Panc1 (cell line): Measurements from ENCODE around the gene SNX33. TPM values are rescaled to one million over a fixed set of nuclear protein-coding genes. Genes with fewer than 3 reads are reported as not detected.

Source experiments
- ATAC-seq: fragments of 200-7000 bp; cut with Tn5 transposase; 2 replicates; pipeline ENCODE4 v1.9.1; 2020; ENCODE audit warnings: mild to moderate bottlenecking, moderate library complexity
- BruUV-seq: library from RNA; stranded (reverse); fragments of 400-500 nt; replicated peaks from 2 replicates; lab custom pipeline; 2021; lab: Mats Ljungman, UMichigan
- CTCF ChIA-PET: fragments of 300-600 bp; sonication (Branson Sonifier 250); formaldehyde crosslinking; loops from one replicate; lab custom pipeline; 2022; ENCODE audit warnings: antibody characterized with exemption; lab: Charles Lee
- POLR2A ChIA-PET: fragments of 300-600 bp; sonication (Branson Sonifier 250); formaldehyde crosslinking; loops from one replicate; lab custom pipeline; 2022; ENCODE audit warnings: antibody characterized with exemption; lab: Charles Lee
- DNase-seq: peaks from one replicate; pipeline ENCODE4 v3.0.0-alpha.2; 2010; ENCODE audit warnings: low read depth, low spot score
- H3K27ac ChIP-seq: 2 replicates; pipeline ENCODE4 v1.5.1; 2011; ENCODE audit warnings: mild to moderate bottlenecking, low read length, inconsistent platforms
- H3K27me3 ChIP-seq: fragments of 200-500 bp; sonication (Bioruptor generic); 2 replicates; pipeline ENCODE4 v1.6.0; 2014; ENCODE audit warnings: low read length, inconsistent platforms; ENCODE audit not compliant: control insufficient read depth, insufficient read depth
- H3K36me3 ChIP-seq: fragments of 200-500 bp; sonication (Bioruptor generic); 2 replicates; pipeline ENCODE4 v1.5.1; 2014; ENCODE audit warnings: inconsistent platforms, mild to moderate bottlenecking, low read length, moderate library complexity; ENCODE audit not compliant: control insufficient read depth, insufficient read depth
- H3K4me1 ChIP-seq: 2 replicates; pipeline ENCODE4 v1.5.1; 2011; ENCODE audit warnings: inconsistent platforms, mild to moderate bottlenecking, low read length, moderate library complexity; ENCODE audit not compliant: control insufficient read depth, insufficient read depth
- H3K4me3 ChIP-seq, 2 experiments: 2 replicates each; pipeline ENCODE4 v1.5.1; 2011 to 2012; ENCODE audit warnings: low read depth in 2 of 2, low read length in 2 of 2, mild to moderate bottlenecking in 2 of 2, inconsistent platforms in 1 of 2, moderate library complexity in 1 of 2
- H3K9me3 ChIP-seq: fragments of 200-500 bp; sonication (Bioruptor generic); 2 replicates; pipeline ENCODE4 v1.5.1; 2014; ENCODE audit warnings: low read depth, mild to moderate bottlenecking, inconsistent platforms, low read length, moderate library complexity; ENCODE audit not compliant: control insufficient read depth, insufficient read depth
- POLR2AphosphoS5 ChIP-seq: IDR thresholded peaks from 2 replicates; pipeline ENCODE4 v1.6.1; 2012; ENCODE audit warnings: mild to moderate bottlenecking, low read depth, low read length, moderate library complexity
- REST ChIP-seq, 2 experiments: IDR thresholded peaks; 2 replicates each; pipeline ENCODE4 v1.6.1; 2011 to 2012; ENCODE audit warnings: low read depth in 2 of 2, control low read depth in 1 of 2, low read length in 1 of 2, mild to moderate bottlenecking in 1 of 2, moderate library complexity in 1 of 2; ENCODE audit not compliant: insufficient read depth in 1 of 2
- SIN3A ChIP-seq: IDR thresholded peaks from 2 replicates; pipeline ENCODE4 v1.6.1; 2012; ENCODE audit warnings: low read depth, mild to moderate bottlenecking, low read length, moderate library complexity, borderline replicate concordance; ENCODE audit not compliant: insufficient read depth
- TCF7L2 ChIP-seq: IDR thresholded peaks from 2 replicates; pipeline ENCODE4 v1.6.1; 2011; ENCODE audit warnings: mild to moderate bottlenecking, low read depth, low read length, inconsistent platforms
- in situ Hi-C: cut with HindIII; loops from 2 replicates; pipeline ENCODE4 v1.10.0; 2016; ENCODE audit warnings: low sequenced_read_pairs, low pct_unique_long_range_greater_than_20kb
- intact Hi-C: fragments of 100-400 bp; cut with micrococcal nuclease; formaldehyde crosslinking; loops from one replicate; pipeline ENCODE4 v1.10.0; 2022; ENCODE audit not compliant: unreplicated experiment
- total RNA-seq: library from RNA; stranded (reverse); gene quantifications from one replicate; pipeline ENCODE4 v1.2.1, GENCODE V29; 2021; ENCODE audit not compliant: unreplicated experiment
- TF ChIP-seq, protein P1 (sequence below): fragments of 450-650 bp; IDR thresholded peaks from 2 replicates; pipeline ENCODE4 v1.5.1; 2017; ENCODE audit warnings: mild to moderate bottlenecking

Gene SNX33
- total RNA-seq, 1 experiment from 2014 or later = 17.0 TPM

DNA sequence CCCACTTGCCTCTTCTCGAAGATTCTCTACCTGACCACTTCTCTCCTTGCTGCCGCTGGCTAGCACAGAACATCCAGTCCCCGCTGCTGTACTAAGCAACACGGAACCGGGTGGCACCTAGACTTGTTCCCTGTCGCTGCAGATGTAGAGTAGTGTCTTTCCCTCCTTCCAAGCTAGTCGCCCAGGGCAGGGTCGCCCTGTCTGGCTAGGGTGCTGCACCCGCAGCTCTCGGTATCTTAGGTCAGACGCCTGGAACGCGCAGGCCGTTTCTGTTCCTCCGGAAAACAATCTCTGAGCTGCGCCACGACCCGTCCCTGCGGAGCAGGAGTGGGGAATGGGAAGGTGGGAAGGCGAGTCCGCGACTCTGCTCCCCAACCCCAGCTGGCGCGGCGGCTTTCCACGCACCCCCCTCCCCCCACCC is 758 bp upstream of the SNX33 start:
- in situ Hi-C loops (no loop called here), intact Hi-C loops (no loop called here)
- ATAC-seq (peak; percentile 26), DNase-seq (no peak)
- Histone ChIP-seq H3K27ac (peak overlapping the region; percentile 81), H3K36me3 (no peaks in the 10 kb centered on the region), H3K27me3 (no peaks in the 10 kb centered on the region), H3K9me3 (no peaks in the 10 kb centered on the region), H3K4me1 (peaks cover 27% of the 10 kb centered on the region), H3K4me3 (peak overlapping the region; percentile 76 to 80)
- ChIA-PET CTCF (interaction anchor here (1.2 to 1.4 kb wide), 3 partner anchors 9 to 279 kb away, joined by 3 to 10 read pairs (median 10); partner anchors contain the start of gene MAN2C1), POLR2A (interaction anchor here (0.6 to 1.1 kb wide), 5 partner anchors 8 to 195 kb away, joined by 3 to 4 read pairs (median 3); partner anchors contain the start of genes SIN3A and SNUPN)
- TF ChIP-seq SIN3A (no peak), POLR2AphosphoS5 (no peak), TCF7L2 (no peak), REST (IDR thresholded peaks at IDR 0.05; ENCODE audit: insufficient read depth in 1 of 2, low read depth in 2 of 2, low read length in 1 of 2) (no peak)
- TF ChIP-seq, protein P1, sequence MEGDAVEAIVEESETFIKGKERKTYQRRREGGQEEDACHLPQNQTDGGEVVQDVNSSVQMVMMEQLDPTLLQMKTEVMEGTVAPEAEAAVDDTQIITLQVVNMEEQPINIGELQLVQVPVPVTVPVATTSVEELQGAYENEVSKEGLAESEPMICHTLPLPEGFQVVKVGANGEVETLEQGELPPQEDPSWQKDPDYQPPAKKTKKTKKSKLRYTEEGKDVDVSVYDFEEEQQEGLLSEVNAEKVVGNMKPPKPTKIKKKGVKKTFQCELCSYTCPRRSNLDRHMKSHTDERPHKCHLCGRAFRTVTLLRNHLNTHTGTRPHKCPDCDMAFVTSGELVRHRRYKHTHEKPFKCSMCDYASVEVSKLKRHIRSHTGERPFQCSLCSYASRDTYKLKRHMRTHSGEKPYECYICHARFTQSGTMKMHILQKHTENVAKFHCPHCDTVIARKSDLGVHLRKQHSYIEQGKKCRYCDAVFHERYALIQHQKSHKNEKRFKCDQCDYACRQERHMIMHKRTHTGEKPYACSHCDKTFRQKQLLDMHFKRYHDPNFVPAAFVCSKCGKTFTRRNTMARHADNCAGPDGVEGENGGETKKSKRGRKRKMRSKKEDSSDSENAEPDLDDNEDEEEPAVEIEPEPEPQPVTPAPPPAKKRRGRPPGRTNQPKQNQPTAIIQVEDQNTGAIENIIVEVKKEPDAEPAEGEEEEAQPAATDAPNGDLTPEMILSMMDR = no peak
- BruUV-seq = no TSS peak

DNA sequence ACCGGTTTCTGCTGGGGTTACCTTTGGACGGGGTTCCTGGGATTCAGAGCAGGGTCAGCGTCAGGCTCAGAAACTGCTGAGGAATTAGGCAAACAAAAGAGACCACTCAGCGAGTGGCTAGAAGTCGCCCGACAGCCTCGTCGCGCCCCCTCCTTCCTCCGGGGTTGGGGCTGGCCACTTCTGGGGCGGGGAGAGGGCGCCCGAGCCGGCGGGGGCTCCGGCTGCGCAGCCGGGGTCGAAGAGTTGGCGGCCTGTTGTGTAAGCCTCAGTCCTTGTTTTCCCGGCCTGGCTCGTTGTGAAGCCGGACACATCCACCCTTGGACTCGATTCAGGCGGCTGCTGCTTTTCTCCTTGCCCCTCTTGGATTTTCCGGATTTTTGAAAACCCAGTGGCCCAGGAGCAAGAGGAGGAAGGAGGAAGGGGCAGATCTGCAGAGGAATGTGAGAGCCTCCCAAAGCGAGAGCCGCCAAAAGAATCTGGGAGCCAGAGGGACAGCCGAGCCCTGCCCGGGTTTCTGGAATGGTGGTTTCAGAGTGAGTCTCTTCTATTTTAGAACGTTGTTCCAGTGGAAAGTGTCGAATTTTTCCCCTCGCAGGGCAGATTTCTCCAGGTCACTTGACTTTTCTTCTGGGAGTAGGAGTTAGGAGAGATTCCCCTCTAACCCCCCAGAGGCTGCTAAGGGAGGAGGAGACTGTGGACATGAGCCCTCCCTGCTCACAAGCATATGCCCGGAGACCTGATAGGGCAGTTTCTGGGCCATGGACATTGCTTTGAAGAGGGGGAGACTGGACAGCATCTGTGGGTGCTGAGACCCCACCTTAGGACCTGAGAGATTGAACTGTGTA is 666 bp downstream of the SNX33 start:
- peak overlapping the region; percentile 76 to 80 for H3K4me3 ChIP-seq
- DNase-seq (no peak), ATAC-seq (peak; percentile 26)
- TF ChIP-seq SIN3A (0 out of 2 replicates have a peak, but pooled peaks have one; percentile 18), REST (IDR thresholded peaks at IDR 0.05; ENCODE audit: insufficient read depth in 1 of 2, low read depth in 2 of 2, low read length in 1 of 2) (no peak)
- in situ Hi-C loops = no loop called here
- no peaks in the 10 kb centered on the region for H3K36me3 ChIP-seq
- intact Hi-C loops = no loop called here
- no peaks in the 10 kb centered on the region for H3K27me3 ChIP-seq
- CTCF ChIA-PET = interaction anchor here (0.5 to 1.4 kb wide), 7 partner anchors 8 to 280 kb away, joined by 3 to 14 read pairs (median 9); partner anchors contain the start of genes MAN2C1 and PTPN9
- POLR2A ChIA-PET = interaction anchor here (0.5 kb wide), 1 partner anchor 193 kb away, joined by 6 read pairs; no protein-coding TSS in a partner anchor
- BruUV-seq = TSS peak; percentile 70
- peaks cover 31% of the 10 kb centered on the region for H3K4me1 ChIP-seq
- H3K9me3 ChIP-seq = no peaks in the 10 kb centered on the region
- peak overlapping the region; percentile 81 for H3K27ac ChIP-seq
